ENCODE results near the gene DDI1.
"Not testable (repeated sequence)": the region's sequence is repeated elsewhere in the genome, so short reads cannot be mapped to it uniquely, and the experiment has no call there.

DDI1 gene

DNA sequence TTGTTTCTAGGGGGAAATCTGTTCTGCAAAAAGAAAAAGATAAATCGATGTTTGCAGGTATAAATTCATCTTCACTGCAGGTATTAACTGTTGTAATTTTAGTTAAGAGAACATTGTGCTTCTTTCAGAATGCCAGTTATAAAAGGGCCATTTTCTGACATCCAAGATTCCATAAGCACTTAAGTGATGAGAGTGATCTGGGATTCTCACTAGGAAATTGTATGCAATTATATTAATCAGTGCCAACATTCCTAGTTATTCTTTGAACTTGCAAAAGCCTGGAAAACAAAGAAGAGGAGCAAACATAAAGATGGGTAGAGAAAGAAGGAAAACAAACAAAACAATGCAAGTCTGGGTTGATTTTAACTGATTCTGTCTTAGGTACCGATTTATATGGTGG is 5.4 kb downstream of the DDI1 start:
- DNase-seq: no peak

GRCh38 chr11:104043142-104043541 is 6.7 kb downstream of the DDI1 start:
- no peak for DNase-seq

DNA sequence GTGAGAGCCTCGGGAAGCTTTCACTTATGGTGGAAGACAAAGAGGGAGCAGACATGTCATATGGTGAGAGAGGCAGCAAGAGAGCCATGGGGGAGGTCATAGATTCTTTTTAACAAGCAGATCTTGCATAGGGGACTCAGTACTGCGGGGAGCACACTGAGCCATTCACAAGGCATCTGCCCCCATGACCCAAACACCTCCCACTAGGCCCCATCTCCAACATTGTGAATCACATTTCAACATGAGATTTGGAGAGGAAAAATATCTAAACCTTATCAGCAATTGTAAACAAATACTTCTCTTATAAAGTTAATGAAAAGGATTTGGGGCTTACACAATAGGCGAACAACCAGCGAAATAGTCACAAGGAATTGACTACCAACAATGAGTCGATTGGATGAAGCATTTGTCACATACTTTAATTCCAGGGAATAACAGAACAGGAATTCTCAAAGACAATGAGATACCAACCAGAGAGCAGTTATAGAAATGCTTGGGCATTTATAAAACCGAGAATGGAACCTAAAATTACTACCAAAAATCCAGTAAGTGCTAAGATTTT is 7.3 kb downstream of the DDI1 start:
- peak; percentile 27 for DNase-seq

GRCh38 chr11:104046331-104046730 is 9.9 kb downstream of the DDI1 start:
- no peak for DNase-seq

DNA sequence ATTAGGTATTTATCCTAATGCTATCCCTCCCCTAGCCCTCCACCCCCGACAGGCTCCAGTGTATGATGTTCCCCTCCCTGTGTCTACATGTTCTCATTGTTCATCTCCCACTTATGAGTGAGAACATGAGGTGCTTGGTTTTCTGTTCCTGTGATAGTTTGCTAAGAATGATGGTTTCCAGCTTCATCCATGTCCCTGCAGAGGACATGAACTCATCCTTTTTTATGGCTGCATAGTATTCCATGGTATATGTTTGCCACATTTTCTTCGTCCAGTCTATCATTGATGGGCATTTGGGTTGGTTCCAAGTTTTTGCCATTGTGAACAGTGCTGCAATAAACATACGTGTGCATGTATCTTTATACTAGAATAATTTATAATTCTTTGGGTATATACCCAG is 10.4 kb downstream of the DDI1 start:
- DNase-seq: not testable (repeated sequence)

DNA sequence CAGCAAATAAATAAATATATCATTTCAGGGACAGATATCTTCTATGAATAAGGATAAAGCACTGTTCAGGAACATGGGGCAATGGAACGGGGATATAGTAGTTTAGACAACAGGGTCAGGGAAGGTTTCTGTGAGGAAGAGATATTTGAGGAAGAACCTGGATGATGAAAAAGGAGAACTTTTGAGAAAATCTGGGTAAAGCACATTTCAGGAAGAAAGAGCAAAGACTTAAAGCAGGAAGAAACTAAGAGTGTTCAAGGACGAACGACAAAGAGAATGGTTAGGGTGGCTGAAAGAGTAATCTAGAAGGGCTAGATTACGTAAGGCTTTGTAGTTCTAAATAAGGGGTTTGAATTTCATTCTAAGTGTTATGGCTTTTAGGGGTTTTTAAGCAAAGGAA is 12.7 kb downstream of the DDI1 start:
- DNase-seq: no peak

- DNase-seq: no peak
Measured at GRCh38 chr11:104051778-104052177, 15.3 kb downstream of the DDI1 start.

- DNase-seq: no peak
Measured at GRCh38 chr11:104053743-104054478, 17.5 kb downstream of the DDI1 start.

- no peak for DNase-seq
Measured at GRCh38 chr11:104054911-104055529, 18.6 kb downstream of the DDI1 start.

DNA sequence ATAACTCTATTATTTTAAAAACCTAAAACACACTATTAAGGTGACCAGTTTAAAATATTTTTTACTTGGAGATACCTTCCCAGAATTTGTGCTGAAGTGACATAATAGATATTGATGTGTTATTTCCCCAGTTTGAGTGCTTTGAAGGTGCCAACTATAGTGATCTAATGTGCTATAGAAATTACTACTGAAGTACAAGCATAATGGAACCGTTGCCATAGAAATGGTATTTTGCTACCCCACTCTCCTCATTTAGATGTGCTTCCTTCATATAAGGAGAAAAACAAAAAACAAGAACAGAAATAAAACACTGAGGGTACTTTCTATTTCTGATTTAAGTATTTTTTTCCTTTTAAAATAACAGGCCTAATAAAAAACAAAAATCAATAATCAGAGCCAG is 19.2 kb downstream of the DDI1 start:
- no peak for DNase-seq

GRCh38 chr11:104057908-104058307 is 21.5 kb downstream of the DDI1 start:
- no peak for DNase-seq

DNA sequence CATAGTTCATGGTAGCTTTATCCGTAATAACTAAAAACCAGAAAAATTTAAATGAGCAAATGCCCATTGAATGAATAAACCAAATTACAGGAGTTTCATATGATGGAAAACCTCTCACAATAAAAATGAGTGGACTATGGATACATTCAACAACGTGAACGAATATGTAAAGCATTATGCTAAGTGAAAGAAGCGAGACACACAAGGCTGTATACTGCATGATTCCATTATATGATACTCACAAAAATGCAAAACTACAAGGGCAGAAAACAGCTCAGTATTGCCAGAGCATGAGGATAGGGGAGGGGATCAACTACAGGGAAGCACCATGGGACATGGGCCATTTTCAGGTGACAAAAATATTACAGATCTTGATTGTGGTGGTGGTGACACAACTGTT is 22.2 kb downstream of the DDI1 start:
- no peak for DNase-seq

DNA sequence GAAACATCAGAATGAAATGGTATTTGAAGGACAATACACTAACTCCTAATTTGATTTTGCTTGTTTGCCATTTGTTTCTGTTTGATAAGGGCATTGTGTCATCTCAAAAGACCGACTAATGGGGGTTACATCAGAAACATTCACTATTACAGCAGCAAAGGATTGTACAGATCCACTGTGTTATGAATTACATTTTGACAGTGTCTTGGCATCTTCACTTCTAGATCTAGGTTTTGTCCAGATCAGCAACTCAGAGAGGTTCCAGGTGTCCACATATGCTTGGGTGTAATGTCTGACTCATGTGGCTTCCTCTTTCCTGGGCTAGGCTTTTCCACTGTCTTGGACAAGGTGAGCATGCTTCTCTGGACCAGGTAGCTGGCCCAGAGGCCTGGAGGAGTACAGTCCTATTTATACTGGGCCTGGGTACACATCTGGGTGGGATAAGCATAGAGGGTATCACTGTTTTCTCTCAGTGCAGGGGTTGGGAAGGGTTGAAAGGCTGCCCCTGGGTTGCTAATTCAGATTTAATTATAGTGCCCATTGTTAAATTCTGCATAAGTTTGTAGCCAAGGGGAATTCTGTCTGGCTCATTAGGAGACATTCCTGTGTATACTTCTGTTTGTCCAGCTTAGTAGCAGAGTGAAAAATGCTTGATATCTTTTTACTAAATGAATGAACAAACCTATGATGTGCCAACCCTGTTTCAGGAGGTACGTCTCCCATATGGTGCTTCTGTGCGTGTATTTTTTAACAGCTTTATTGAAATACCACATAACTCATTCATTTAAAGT is 23.8 kb downstream of the DDI1 start:
- DNase-seq: peak; percentile 15

- peak; percentile 2 for DNase-seq
Measured at GRCh38 chr11:104060820-104061219, 24.4 kb downstream of the DDI1 start.

GRCh38 chr11:104061853-104062521 is 25.5 kb downstream of the DDI1 start:
- DNase-seq: peak; percentile 23

DNA sequence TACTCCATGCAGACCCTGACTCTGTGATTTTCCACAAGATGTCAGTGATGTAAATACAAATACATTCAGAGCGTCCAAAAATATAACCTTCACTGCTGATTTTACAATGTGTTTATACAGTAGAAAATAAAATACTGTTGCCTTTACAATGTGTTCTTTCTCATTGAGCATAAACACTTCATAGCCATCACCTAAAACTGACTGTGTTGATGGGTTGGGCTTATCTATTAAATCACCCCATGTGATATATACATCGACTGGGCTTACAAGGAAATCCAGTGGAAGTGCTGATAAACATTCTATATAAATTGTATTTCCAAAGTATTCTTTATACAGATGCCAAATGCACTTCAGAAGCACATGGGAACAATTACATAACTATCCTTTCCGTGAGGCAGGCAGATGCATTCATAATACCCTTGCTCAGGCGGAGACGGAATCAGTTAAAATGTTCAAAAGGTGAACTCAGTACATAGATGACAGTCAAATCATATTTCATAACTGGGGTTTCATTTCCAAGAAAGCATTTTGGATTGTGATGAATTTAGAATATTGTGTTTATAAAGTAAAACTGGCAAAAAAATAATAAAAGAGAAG is 27.7 kb downstream of the DDI1 start:
- peak; percentile 4 for DNase-seq

GRCh38 chr11:104067534-104067933 is 31.1 kb downstream of the DDI1 start:
- no peak for DNase-seq

- DNase-seq: no peak
Measured at GRCh38 chr11:104073950-104074705, 37.7 kb downstream of the DDI1 start.

DNA sequence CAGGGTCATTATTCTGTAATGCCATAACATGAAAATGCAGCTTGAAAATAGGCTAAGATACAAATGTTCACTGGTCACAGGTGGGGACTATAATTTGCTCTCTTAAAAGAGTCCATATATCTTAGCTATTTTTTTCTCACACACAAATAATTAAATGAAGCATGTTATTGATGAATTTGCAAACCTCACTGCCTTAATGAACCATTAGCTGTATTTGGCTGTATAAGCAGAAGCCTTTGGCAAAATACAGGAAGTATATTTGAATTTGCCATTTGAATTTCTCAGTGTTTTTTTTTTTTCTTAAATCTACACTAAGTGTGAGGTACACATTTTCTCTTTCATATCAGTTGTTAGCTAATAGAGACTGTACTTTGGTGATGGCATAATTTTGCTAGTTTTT is 38.7 kb downstream of the DDI1 start:
- no peak for DNase-seq

DNA sequence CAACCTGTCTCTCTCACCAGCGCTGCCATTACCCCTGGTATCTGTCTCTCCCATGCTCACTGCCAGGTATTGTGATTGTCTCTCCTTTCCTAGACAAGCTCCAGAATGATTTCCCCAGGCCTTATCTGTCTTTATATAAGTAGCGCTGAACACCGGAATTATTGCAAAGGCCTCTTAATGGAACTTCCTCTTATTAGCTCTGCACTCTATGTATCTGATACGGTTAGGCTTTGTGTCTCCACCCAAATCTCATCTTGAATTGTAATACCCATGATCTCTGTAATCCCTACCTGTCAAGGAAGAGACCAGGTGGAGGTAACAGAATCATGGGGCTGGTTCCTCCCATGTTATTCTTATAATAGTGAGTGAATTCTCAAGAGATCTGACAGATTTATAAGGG is 39.3 kb downstream of the DDI1 start:
- no peak for DNase-seq

DNA sequence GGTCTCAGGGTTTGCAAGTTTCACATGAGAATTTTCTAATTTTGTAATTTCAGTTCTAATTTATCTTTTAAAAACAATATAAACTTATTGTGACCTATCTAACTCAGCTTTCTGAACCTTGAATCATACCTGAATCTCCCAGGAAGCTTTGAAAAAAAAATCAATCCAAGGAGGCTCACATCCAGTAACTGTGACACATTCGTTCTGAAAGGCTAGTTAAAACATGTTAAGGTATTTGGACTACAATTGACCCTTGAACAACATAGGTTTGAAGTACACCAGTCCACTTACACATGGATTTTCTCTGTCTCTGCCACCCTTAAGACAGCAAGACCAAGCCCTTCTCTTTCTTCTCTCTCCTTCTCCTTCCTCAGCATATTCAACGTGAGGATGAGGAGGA is 40.0 kb downstream of the DDI1 start:
- DNase-seq: no peak

GRCh38 chr11:104078245-104078644 is 41.8 kb downstream of the DDI1 start:
- no peak for DNase-seq
